ENCODE measurements around the gene IL16.

- TF ChIP-seq CTCF (IDR thresholded peaks at IDR 0.05) (no peak), POLR2A (IDR thresholded peaks at IDR 0.05) (no peak)
These were observed 81.8 kb downstream of the IL16 start for GRCh38 chr15:81278306-81279029.
